Colonic mucosa (tissue), 4 donors: ENCODE measurements around the gene ZFPM1. TPM values are rescaled to one million over a fixed set of nuclear protein-coding genes. Genes with fewer than 3 reads are reported as not detected.

Experiments
- DNase-seq: peaks from one replicate; pipeline ENCODE4 v3.0.0-alpha.2; 2020
- H3K27ac ChIP-seq: fragments of 200-600 bp; one replicate; pipeline ENCODE4 v1.8.0; 2021
- H3K27me3 ChIP-seq: fragments of 200-600 bp; one replicate; pipeline ENCODE4 v1.8.0; 2021
- H3K36me3 ChIP-seq: fragments of 200-600 bp; one replicate; pipeline ENCODE4 v1.8.0; 2021
- H3K4me1 ChIP-seq: fragments of 200-600 bp; one replicate; pipeline ENCODE4 v1.8.0; 2021; ENCODE audit warnings: mild to moderate bottlenecking
- H3K4me3 ChIP-seq: fragments of 200-600 bp; one replicate; pipeline ENCODE4 v1.8.0; 2021
- H3K9ac ChIP-seq, 2 donors: one replicate each; pipeline ENCODE4 v1.7.0; 2013; ENCODE audit warnings: control low read depth in 2 of 2, low read depth in 2 of 2, low read length in 2 of 2
- H3K9me3 ChIP-seq: fragments of 200-600 bp; one replicate; pipeline ENCODE4 v1.8.0; 2021
- intact Hi-C: fragments of 100-400 bp; cut with DNase I; formaldehyde crosslinking; loops from one replicate; pipeline ENCODE4 v1.14.1; 2022
- total RNA-seq, 2 donors: library from RNA; stranded (reverse); fragmentation: NEBNext Ultra II Directional in 1 of 2; extraction: Animal tissue kit (Norgen Biotek cat#: 25700) in 1 of 2; gene quantifications; one replicate each; pipeline ENCODE4 v1.2.1, GENCODE V29; 2021
- TF ChIP-seq, protein P1 (sequence below): fragments of 200-600 bp; IDR thresholded peaks from one replicate; pipeline ENCODE4 v1.8.0; 2022; ENCODE audit warnings: antibody characterized with exemption, mild to moderate bottlenecking
- donor health status: healthy.
- donor health status: DM: no; HTN: no; CAD: no.
- donor health status: DM: no; HTN: no; CAD: no.

ZFPM1 gene
- total RNA-seq, 2 donors from 2014 or later: 6.6 to 12.5 TPM

DNA sequence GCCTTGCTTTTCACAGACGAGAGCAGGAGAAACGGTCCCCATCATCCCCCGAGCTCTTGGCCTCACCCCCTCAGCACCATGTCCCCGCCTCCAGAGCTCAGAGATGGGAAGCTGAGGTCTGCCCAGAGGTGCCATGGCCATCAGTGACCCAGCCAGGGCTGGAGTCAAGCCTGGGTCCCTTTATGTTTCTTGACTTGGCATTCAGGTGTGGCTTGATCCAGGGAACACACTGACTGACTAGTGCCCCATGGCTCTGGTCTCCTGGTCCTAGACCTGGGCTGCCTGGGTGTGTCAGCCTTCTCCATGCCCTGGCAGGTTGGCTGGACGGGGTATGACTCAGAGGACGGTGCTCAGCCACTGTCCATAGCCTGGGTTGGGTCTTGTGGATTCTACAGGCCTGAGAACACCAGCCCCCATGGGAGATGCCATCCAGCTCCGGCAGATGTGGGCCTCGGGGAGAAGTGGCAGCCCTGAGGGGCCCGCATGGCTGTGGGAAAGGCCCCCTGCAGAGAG lies 54.2 kb downstream of the ZFPM1 start:
- Histone ChIP-seq H3K27me3 (no peaks in the 10 kb centered on the region), H3K4me3 (no peak overlapping the region), H3K27ac (no peak overlapping the region), H3K9ac (no peak overlapping the region), H3K36me3 (no peaks in the 10 kb centered on the region), H3K4me1 (peaks cover 8% of the 10 kb centered on the region), H3K9me3 (no peaks in the 10 kb centered on the region)
- DNase-seq: no peak
- TF ChIP-seq, protein P1, sequence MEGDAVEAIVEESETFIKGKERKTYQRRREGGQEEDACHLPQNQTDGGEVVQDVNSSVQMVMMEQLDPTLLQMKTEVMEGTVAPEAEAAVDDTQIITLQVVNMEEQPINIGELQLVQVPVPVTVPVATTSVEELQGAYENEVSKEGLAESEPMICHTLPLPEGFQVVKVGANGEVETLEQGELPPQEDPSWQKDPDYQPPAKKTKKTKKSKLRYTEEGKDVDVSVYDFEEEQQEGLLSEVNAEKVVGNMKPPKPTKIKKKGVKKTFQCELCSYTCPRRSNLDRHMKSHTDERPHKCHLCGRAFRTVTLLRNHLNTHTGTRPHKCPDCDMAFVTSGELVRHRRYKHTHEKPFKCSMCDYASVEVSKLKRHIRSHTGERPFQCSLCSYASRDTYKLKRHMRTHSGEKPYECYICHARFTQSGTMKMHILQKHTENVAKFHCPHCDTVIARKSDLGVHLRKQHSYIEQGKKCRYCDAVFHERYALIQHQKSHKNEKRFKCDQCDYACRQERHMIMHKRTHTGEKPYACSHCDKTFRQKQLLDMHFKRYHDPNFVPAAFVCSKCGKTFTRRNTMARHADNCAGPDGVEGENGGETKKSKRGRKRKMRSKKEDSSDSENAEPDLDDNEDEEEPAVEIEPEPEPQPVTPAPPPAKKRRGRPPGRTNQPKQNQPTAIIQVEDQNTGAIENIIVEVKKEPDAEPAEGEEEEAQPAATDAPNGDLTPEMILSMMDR: no peak
- intact Hi-C loops: no loop called here

DNA sequence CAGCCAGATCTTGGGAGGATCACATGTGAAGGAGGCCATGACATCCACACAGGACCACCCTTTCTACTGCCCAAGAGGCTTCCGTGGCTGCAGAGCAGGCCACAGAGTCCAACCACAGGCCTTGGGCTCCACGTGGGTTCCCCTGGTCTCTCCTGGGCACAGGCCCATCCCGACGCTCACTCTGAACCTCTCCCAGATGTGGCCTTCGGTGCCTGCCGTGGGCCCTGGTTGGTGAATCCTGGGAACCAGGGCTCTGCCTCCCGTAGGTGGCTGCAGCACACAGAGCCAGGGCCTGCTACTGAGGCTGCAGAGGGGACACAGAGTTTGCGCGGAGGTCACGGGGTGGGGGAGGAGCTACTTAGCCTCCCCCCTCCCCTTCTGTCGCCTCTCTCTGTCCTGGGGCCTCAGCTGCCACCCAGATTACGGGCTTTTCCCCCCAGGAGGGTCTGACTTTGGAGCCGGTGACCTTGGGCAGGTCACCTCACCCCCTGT lies 55.3 kb downstream of the ZFPM1 start:
- Histone ChIP-seq H3K9ac (no peak overlapping the region), H3K4me3 (no peak overlapping the region), H3K36me3 (no peaks in the 10 kb centered on the region), H3K4me1 (peaks cover 8% of the 10 kb centered on the region), H3K27ac (no peak overlapping the region), H3K9me3 (no peaks in the 10 kb centered on the region), H3K27me3 (no peaks in the 10 kb centered on the region)
- TF ChIP-seq, protein P1: no peak
- no peak for DNase-seq
- intact Hi-C loops: no loop called here

DNA sequence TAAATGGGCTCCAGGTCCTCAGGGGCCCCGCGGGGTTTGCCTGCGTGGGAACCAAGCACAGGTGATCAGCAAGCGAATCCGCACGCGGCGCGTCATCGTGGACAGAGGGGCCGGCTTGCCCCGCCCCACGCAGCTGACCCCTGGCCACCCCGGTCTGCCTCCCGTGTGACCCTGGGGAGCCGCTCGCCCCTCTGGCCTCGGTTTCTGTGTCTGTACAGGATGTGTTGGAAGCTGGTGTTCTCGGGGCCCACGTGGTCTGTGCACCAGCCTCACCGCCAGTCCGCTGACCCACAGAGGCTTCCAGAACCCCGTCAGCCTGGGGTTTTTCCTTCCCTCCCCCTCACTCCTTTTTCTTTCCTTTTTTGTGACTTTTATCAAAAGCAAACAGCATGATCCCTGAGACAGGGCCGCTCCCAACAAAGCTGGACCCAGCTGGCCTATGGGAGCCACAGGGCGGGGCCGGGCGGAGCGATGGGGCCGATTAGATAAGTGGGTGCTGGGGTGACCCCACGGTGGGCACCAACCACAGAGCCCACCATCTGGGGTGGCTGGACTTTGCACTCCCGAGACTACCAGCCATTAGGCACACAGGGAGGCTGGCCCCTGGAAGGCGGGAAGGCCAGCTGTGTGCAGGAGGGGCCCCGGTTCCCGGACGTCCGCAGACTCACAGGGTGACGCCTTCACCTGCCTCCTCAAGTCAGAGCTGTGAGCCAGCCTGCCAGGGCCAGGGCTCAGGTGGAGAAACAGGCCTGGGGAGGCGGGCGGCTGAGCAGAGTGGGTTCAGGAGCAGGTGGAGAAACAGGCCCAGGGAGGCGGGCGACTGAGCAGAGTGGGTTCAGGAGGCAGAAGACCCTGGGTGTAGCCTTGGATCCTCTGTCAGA lies 56.0 kb downstream of the ZFPM1 start:
- Histone ChIP-seq H3K4me3 (no peak overlapping the region), H3K36me3 (no peaks in the 10 kb centered on the region), H3K4me1 (peaks cover 8% of the 10 kb centered on the region), H3K27me3 (no peaks in the 10 kb centered on the region), H3K9me3 (no peaks in the 10 kb centered on the region), H3K9ac (peak overlapping the region in 1 of 2 donors; percentile 26), H3K27ac (peak overlapping the region; percentile 50)
- DNase-seq: peak; percentile 81
- TF ChIP-seq, protein P1: no peak
- intact Hi-C loops: no loop called here

DNA sequence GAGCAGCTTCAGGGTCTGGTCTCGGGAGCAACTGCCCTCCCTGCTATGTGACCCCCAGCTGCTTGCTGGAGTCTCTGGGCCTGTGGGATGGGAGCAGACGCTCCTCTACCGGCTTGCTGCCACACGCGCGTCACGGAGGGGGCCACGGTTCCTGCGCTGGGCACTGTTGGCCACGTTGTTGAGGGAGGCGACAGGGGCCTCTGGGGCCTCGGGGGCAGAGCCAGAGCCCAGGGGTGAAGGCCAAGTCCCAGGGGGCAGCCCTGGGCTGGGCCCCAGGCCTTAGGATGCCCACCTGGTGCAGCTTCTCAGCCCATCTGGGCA lies 56.6 kb downstream of the ZFPM1 start:
- Histone ChIP-seq H3K4me1 (peaks cover 8% of the 10 kb centered on the region), H3K27ac (peak overlapping the region; percentile 50), H3K9me3 (no peaks in the 10 kb centered on the region), H3K36me3 (no peaks in the 10 kb centered on the region), H3K4me3 (no peak overlapping the region), H3K9ac (peak overlapping the region in 1 of 2 donors; percentile 26), H3K27me3 (no peaks in the 10 kb centered on the region)
- intact Hi-C loops: no loop called here
- DNase-seq: no peak
- TF ChIP-seq, protein P1: no peak

DNA sequence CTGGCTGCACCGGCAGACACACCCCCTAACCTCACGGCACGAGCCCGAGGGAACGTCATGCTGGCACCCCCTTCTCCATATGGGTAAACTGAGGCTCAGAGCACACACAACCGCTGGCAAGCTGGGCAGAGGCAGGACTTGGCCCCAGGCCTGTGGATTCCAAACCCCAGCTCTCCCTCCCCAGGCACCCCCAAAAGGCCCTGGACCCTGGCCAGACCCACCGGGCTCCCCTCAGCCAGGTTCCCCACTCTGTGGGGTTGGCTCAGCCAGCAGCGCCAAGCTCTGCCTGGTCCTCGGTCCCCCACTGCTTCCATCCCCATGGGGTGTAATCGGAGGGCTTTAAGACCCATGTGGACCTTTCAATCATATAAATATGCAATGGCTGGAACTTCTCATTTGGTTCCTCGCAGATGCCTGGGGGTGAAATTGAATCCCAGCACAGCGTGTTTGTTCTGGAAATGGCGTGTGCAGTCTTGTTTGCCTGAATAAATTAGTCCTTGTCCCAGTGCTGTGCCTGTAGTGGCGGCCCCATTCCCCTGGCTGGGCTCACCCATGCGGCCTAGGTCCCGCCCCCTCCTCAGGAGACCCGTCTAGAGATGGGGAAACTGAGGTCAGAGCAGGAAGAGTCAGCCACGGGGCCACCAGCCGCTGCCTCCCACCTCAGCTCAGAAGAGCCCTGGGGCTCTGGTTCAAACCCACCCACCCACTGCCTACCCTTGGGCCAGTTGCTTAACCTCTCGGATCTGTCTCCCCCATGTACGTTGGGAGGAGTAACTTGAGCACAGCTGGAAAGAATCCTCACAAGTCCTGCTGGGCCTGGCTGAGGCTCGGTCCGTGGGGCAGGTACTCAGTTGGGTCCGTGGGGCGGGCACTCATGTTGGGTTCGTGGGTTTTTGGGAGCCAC lies 57.3 kb downstream of the ZFPM1 start:
- H3K9me3 ChIP-seq: no peaks in the 10 kb centered on the region
- H3K36me3 ChIP-seq: no peaks in the 10 kb centered on the region
- H3K27me3 ChIP-seq: no peaks in the 10 kb centered on the region
- TF ChIP-seq, protein P1: no peak
- DNase-seq: no peak
- no peak overlapping the region for H3K4me3 ChIP-seq
- no peak overlapping the region for H3K27ac ChIP-seq
- peaks cover 8% of the 10 kb centered on the region for H3K4me1 ChIP-seq
- peak overlapping the region in 1 of 2 donors; percentile 26 for H3K9ac ChIP-seq
- intact Hi-C loops: no loop called here
